HG03571 (cell line): ENCODE results near the gene CCDC85C.
A peak's percentile ranks its signal among the peaks of the same experiment; 100 is the strongest.

Source experiments
- ATAC-seq: cut with Tn5 transposase; IDR thresholded peaks from one replicate; pipeline ENCODE4 v1.9.1; 2021; ENCODE audit not compliant: unreplicated experiment

CCDC85C gene

DNA sequence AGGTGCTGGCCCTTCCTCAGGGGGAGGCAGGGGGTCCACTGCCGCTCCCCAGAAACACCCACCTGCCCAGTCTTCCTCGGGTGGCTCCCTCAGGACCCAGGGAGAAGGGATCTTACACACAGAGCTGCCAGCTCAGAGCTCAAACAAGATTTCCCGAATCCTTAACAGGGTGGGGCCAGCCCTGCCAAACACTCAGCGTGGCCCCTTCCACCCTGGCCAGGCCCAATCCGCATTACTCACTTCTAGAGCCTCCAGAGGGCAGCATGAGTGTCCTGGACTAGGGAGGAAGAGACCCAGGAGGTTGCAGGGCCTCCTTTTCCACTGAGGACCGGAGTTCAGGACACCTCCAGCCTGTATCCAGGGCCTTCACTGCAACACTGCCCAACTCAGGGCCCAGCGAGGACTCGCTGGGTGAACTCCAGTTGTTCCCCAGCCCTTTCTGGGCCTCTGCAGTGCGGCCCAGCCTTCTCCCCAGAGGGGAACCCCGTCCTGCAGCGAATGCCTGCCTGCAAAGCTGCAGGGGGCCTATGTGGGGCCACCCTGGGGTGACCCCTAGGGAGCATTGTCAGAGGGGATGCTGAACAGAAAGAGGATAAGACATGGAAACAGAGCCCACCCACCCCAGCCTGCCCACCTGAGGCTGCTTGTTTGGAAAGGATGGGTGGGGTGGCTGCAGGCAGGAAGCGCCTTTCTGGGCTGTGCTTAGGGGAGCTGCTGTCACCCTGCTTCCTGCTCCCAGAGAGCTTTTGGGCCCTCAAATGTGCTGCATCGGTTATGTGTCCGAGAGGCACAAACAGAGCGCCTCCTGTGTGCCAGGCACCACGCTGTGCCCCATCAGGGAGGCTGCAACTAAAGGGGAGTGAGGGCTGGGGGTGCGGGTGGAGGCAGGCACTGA lies 79.0 kb downstream of the CCDC85C start:
- ATAC-seq: no peak

DNA sequence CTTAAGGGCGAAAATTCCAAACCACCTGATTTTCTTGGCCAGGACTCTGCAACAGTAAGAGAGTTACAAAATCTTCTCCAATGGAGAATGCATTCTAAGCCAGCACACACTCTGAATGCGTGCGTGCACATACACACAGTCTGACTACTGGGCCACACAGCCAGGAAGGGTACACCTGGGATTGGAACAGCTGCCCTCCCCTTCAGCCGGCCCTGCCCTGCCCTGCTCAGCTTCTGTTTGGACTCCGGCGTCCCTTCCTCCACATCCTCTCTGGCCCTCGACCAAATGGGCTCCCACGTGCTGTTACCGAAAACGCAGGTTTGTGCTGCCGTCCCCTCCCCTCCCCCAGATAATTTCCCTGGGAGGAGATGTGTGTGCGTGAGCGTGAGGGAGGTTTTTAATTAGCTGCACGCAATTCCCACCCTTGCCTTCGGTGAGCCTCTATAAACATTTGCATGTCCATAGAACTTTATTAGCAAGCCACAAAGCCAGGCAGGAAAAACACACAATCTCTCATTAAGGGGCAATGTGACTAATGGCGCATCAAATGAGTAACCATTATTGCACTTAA lies 79.8 kb downstream of the CCDC85C start:
- ATAC-seq: no peak

DNA sequence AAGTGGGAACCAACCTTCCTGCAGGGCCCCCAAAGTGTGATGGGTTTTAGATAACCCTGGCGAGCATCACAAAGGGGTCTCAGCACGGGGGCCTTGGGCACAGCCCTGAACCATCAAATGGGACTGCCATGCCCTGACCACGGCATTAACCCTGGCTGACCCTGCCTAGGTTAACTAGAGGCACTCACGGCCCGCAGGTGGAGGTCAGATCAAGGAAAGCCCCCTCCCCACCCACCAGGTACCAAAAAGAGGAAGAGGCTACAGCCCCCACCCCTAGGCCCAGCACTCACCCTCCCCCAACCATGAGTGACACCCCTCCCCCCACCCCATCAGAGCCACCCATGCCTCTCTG lies 80.3 kb downstream of the CCDC85C start:
- ATAC-seq: no peak

DNA sequence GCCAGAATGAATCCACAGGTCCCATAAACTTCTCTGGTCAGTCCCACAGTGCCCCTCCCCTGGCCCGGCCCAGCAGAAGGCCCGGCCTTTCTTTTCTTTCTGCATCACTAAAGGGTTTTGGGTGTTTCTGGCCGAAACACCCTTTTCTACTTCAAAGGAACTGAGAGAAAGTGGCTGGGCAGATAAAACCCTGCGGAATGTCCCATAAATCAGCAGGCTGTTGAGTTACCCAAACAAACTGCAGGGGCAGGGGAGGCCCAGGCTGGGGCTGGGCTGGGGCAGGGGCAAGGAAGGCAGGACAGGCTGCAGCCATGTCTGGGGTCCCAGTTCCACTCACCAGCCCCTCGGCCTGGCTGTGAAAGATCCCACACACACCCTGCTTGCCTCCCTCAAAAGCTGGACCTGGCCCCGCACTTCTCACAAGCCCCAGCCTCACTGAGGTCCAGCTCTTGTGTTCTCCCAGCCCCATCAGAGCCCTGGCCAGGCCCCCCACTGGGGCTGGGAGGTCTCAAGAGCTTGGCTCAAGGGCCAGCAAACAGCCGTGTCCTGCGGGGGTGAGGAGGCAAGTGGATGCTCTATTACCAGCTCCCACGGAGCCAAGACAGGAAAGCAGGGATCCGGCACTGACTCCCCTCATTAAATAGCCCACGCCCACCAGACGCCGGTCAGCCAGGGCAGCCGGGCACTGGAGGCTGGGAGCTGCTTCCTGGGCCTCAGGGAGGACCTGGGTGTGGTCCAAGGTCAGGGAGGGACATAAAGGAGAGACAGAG lies 80.9 kb downstream of the CCDC85C start:
- ATAC-seq: no peak

- no peak for ATAC-seq
Measured at GRCh38 chr14:99522457-99522891, 81.5 kb downstream of the CCDC85C start.

GRCh38 chr14:99522025-99522401 lies 82.0 kb downstream of the CCDC85C start:
- no peak for ATAC-seq

DNA sequence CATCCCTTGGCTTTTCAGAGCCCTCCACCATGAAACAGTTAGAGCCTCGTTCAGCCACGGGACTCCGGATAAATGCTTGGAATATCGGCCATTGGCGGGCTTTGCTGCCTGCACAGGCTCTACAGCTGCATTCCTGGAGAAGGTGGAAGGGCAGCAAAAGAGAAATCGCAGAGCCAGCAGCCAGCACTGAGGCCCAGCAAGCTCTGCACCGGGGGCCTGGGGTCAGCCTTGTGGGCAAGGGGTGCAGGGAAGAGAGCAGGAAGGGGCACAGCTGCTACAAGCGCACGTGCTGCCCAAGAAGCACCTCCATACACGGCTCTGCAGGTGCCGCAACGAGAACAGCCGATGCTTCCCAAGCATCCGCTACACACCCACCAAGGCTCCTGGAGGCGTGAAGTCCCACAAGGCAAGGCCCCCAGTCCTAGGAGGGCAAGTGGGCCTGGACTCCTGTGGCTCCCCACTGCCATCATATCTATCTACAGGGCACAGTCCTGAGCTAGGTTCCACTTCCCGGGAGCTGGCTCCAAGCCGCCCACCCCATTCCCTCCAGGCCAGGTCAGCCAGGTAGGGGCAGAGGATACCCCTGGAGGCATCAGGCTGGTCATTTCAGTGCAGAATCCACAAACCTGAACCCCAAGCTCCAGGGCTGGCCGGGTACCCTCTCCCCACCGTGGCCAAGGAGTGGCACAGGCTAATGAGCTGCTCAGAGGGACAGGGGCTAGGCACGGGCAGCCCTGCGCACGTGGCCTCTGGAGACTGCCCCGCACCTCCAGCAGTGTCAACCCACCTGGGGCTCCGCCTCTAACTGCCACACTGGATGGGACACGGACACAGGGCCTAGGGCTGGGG lies 82.6 kb downstream of the CCDC85C start:
- ATAC-seq: no peak

- ATAC-seq: no peak
Measured at GRCh38 chr14:99520571-99521081, 83.4 kb downstream of the CCDC85C start.

DNA sequence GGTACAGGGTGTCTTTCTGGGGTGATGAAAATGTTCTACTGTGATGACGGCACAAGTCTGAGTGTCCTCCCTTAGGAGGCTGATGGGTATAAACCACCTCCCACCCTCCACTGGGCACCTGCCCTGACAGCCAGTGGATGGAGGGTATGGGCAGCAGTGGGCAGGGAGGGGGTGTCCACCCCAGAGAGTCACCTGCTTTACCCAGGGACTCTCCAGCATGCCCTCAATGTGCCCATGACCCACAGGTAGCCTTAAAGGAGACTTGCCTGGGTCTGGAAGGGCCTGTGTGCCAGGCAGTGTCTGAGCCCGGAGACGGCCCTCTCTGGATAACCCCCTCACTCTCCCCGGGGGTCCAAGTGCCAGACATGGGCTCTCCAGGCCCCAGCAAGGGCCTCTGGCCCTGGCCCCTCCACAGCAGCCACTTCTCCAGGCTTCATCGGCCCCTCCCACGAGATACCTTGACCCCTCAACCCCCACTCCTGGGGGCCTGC lies 84.0 kb downstream of the CCDC85C start:
- ATAC-seq: no peak

GRCh38 chr14:99519347-99519881 lies 84.6 kb downstream of the CCDC85C start:
- no peak for ATAC-seq

DNA sequence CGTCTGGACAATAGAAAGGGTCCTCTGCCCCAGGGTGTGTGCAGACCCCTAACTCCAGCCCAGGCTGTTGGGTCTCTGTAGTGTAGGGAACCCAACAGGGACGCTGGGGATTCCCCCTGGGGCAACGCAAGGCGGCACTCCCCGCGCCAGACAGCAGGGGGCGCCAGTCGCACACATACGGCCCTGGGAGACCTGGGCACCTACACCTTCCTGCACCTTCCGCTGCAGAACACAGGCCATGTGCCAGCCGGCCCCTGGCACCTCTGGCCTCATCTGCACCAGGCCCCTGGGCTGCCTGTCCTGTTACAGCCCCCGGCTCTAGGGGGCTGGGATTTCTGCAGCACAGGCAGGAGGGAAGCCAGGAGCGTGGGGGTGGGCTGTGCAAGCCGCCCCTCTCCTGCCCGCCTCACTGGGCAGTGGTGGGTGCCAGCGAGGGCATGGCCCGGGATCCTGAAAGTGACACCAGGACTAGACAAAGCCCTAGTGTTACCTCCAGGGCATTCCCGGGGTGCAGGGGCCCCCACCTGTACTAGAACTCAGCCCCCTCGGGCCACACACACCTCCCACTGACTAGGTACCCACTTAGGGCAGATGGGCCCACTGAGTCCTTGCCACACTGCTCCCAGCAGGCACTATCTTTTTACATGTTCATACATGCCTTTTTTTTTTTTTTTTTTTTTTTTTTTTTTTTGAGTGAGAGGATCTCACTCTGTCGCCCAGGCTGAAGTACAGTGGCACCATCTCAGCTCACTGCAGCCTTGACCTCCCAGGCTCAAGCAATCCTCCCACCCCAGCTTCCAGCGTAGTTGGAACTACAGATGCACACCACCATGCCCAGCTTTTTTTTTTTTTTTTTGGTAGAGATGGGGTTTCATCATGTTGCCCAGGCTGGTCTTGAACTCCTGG lies 85.3 kb downstream of the CCDC85C start:
- peak; percentile 55 for ATAC-seq

DNA sequence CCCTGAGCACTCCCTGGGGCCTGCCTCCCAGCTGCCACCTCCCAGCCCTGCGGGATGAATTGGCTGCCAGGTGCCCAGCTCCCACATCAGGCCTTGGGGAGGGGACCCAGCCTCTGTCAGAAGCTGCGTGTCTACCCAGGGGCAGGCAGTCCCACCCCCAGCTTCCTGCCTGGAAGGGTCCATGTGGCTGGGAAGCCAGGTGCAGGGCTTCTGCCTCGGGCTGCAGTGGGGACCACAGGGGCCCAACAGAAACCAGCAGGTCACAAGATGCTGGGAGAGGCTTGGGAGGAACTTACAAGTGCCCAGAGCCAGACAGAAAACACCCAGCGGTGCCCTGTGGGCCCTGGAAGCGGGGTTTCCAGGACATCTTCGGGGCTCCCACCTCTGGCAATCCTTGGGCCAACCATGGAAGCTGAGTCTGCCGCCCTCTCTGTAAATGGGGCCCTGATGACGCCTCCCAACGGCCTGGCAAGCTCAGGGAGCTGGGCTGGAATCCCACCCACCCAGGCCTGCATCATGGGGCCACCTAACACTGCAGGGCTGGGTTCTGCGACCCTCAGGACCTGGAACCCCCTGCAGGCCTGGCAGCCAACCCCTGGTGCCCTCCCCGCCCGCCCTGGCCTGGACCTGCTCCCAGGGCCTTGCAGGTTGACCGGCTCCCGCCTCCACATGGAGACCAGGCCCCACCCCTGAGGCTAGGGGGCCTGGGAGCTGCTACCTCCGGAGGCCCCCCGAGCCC lies 86.2 kb downstream of the CCDC85C start:
- ATAC-seq: peak; percentile 12

DNA sequence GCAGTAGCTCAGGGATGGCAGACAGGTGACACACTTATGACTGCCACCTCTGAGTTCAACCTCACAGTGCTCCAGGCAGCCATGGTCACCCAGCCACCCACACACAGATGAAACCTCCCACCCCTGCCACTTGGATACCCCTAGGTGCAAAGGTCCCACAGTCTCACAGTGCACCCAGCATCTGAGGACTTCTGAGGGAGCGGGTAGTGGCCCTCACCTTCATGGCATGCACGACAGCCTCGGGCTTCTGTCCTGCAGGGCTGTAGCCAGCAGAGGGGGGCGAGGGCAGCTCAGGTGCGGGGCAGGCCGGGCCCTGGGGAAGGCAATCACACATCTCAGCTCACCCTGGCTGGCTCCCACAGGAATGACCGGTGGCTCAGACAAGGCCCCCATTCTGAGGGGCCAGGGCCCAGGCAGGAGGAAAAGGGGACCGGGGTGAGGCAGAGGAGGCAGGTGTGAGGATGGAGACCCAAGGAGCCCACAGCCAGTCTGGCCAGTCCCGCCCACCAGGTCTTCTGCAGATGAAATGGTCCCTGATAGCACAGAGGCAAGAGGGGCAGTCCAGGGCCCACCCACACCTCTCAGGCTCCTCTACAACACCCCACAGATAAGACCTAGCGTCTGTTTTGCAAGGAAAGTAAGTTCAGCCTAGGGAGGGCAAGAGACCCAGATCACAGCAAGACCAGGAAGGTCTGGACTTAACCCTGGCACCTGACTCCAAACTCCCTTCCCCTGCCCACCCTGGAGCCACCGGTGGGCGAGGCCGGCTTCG lies 87.0 kb downstream of the CCDC85C start:
- ATAC-seq: no peak

DNA sequence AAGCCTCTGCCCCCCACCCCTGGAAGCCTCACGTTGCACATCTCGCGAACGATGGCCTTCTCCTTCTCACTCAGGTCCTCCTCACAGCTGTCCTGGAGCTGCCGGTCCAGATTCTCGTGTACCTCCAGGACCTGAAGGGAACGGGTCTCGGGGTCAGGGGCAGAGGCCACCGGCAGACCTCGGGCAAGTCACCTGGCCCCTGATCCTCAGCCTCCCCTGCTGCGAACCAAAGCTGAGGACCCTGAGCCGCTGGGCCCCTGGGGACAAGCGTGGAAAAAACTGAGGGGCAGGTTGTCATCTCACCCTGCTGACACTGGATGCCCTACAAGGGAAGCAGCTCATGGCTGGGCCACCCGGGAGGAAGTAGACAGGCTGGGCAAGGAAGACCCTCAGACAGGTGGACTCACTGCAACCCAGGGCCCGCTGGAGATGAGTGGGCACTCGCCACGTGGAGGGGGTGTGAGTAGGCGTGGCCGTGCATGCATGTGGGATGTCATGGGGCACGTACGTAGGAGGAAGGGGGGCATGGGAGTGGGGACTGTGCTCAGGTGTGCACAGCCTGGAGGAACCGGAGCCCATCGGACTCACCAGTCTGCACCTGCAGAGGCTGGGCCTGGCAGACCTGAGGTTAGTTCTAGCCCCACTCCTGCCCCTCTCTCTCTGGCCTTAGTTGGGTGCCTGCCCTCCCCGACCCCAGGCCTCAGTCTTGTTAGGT lies 87.7 kb downstream of the CCDC85C start:
- no peak for ATAC-seq

- no peak for ATAC-seq
Measured at GRCh38 chr14:99515301-99516155, 88.5 kb downstream of the CCDC85C start.

DNA sequence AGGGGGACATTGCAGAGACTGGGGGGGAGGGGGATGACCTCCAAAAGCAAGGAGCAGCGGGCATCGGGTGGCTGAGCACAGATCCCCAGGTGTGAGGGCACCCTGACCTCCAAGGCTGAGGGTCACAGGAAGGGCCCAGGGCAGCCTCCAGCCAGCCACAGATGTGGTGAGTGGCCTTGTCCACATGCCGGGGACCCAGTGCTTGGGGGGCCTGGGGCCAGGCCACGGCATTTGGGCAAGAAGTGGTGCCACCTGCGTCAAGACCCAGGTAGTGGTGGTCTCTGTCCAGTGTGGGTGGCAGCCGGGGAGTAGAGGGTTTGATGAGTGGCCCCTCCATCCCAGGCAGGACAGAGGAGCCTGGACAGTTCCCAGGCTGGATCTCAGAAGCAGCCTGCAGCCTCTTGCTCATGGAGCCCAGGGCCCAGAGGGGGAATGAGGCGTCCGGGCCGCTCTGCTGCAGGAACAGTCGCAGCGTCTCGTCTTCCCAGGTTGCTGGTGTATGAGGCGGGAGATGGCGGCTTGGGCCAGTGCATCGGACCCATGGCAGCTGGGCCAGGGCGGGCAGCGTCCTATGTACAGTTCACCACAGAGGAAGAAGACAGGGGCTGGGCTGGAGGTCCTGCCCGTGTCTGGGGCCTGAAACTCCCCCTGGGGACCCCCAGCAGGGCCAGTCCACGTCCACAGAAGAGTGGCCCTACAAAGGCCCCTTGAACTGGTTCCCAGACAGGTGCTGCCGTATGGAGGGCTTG lies 89.3 kb downstream of the CCDC85C start:
- ATAC-seq: no peak
